DND-41 (cell line): ENCODE results near the gene FUT7.

Experiments used
- CTCF ChIP-seq: IDR thresholded peaks from 2 replicates; pipeline ENCODE4 v1.5.1; 2012; ENCODE audit warnings: borderline replicate concordance, low read length, moderate library complexity, mild to moderate bottlenecking; ENCODE audit not compliant: poor library complexity, severe bottlenecking; ENCODE audit errors: extremely low read depth
- EZH2 ChIP-seq: IDR thresholded peaks from 3 replicates; pipeline ENCODE4 v1.6.1; 2012; ENCODE audit warnings: borderline replicate concordance, low read depth, mild to moderate bottlenecking, moderate library complexity, low read length, inconsistent platforms; ENCODE audit not compliant: severe bottlenecking

- TF ChIP-seq CTCF (no peak), EZH2 (no peak)
Measured at GRCh38 chr9:137001857-137002645, 29.8 kb downstream of the FUT7 start.
